NCI-H345 treated with DMSO at 0.1 percent for 48 hours (cell line): ENCODE data around the gene MYOG.

Source experiments
- DNase-seq: peaks from one replicate; lab custom pipeline; 2025; ENCODE audit not compliant: unreplicated experiment; lab: John Stamatoyannopoulos, UW

MYOG gene

GRCh38 chr1:203117611-203118575 lies 32.1 kb upstream of the MYOG start:
- DNase-seq = no peak

GRCh38 chr1:203116091-203116820 lies 30.4 kb upstream of the MYOG start:
- DNase-seq = no peak

GRCh38 chr1:203114202-203114601 lies 28.4 kb upstream of the MYOG start:
- DNase-seq = no peak

- DNase-seq = no peak
Observed at GRCh38 chr1:203113308-203113707, 27.5 kb upstream of the MYOG start.

GRCh38 chr1:203112475-203112874 lies 26.7 kb upstream of the MYOG start:
- no peak for DNase-seq

GRCh38 chr1:203104789-203105390 lies 19.1 kb upstream of the MYOG start:
- DNase-seq = no peak

- DNase-seq = no peak
Observed at GRCh38 chr1:203103829-203104495, 18.1 kb upstream of the MYOG start.

- no peak for DNase-seq
Observed at GRCh38 chr1:203103216-203103615, 17.4 kb upstream of the MYOG start.

- no peak for DNase-seq
Observed at GRCh38 chr1:203101813-203102634, 16.2 kb upstream of the MYOG start.

GRCh38 chr1:203100516-203100869 lies 14.7 kb upstream of the MYOG start:
- no peak for DNase-seq

- DNase-seq = no peak
Observed at GRCh38 chr1:203099805-203100515, 14.1 kb upstream of the MYOG start.

GRCh38 chr1:203098914-203099520 lies 13.2 kb upstream of the MYOG start:
- DNase-seq = no peak

- no peak for DNase-seq
Observed at GRCh38 chr1:203098445-203098844, 12.6 kb upstream of the MYOG start.

GRCh38 chr1:203097001-203097400 lies 11.2 kb upstream of the MYOG start:
- DNase-seq = no peak

- no peak for DNase-seq
Observed at GRCh38 chr1:203096566-203096965, 10.8 kb upstream of the MYOG start.

- DNase-seq = no peak
Observed at GRCh38 chr1:203095061-203095690, 9.4 kb upstream of the MYOG start.

GRCh38 chr1:203093754-203094410 lies 8.1 kb upstream of the MYOG start:
- no peak for DNase-seq

GRCh38 chr1:203091761-203092330 lies 6.0 kb upstream of the MYOG start:
- no peak for DNase-seq
